CD4-positive, alpha-beta T cell (primary cell): ENCODE data around the gene OR51E2. TPM values are rescaled to one million over a fixed set of nuclear protein-coding genes. Genes with fewer than 3 reads are reported as not detected.

ENCODE experiments used
- ATAC-seq: fragments of 200-7000 bp; cut with Tn5 transposase; one replicate; pipeline ENCODE4 v1.10.0; 2022; ENCODE audit warnings: mild to moderate bottlenecking; ENCODE audit not compliant: poor library complexity
- CTCF ChIA-PET: fragments of 350-600 bp; sonication (Branson Sonifier 250); formaldehyde crosslinking; loops from one replicate; lab custom pipeline; 2021; ENCODE audit warnings: antibody characterized with exemption, inconsistent platforms; lab: Charles Lee
- POLR2A ChIA-PET: fragments of 350-600 bp; sonication (Branson Sonifier 250); formaldehyde crosslinking; loops from one replicate; lab custom pipeline; 2021; ENCODE audit warnings: antibody characterized with exemption, inconsistent platforms; lab: Charles Lee
- DNase-seq, 14 experiments: peaks; one replicate each; pipeline ENCODE4 v3.0.0-alpha.2; 2013 to 2020; ENCODE audit warnings: mixed read lengths in 2 of 14
- H3K27ac ChIP-seq, 2 donors: one replicate each; pipeline versions ENCODE4 v1.5.1 to v1.7.0; 2013; ENCODE audit warnings: low read length in 2 of 2, low read depth in 1 of 2, mild to moderate bottlenecking in 1 of 2
- H3K27me3 ChIP-seq, 2 experiments: 1 replicate in 1 of 2; 2 replicates in 1 of 2; pipeline versions ENCODE4 v1.6.1 to v1.7.0; 2013; ENCODE audit warnings: low read length in 2 of 2, control low read depth in 1 of 2, mild to moderate bottlenecking in 1 of 2, moderate library complexity in 1 of 2; ENCODE audit not compliant: insufficient read depth in 2 of 2, control insufficient read depth in 1 of 2
- H3K36me3 ChIP-seq: one replicate; pipeline ENCODE4 v1.6.1; 2013; ENCODE audit warnings: low read length, control low read depth; ENCODE audit not compliant: insufficient read depth
- H3K4me1 ChIP-seq: one replicate; pipeline ENCODE4 v1.6.1; 2013; ENCODE audit warnings: low read length, control low read depth; ENCODE audit not compliant: insufficient read depth
- H3K4me3 ChIP-seq: one replicate; pipeline ENCODE4 v1.5.1; 2013; ENCODE audit warnings: mild to moderate bottlenecking, low read length, moderate library complexity
- H3K9me3 ChIP-seq, 2 experiments: 1 replicate in 1 of 2; 2 replicates in 1 of 2; pipeline versions ENCODE4 v1.6.1 to v1.7.0; 2013; ENCODE audit warnings: low read length in 2 of 2, mild to moderate bottlenecking in 2 of 2, control low read depth in 1 of 2, moderate library complexity in 1 of 2; ENCODE audit not compliant: control insufficient read depth in 1 of 2, insufficient read depth in 1 of 2
- H3K27ac Mint-ChIP-seq: one replicate; pipeline ENCODE4 v1.8.0; 2020; ENCODE audit warnings: mixed read lengths
- H3K27me3 Mint-ChIP-seq: one replicate; pipeline ENCODE4 v1.8.0; 2021; ENCODE audit warnings: mixed read lengths
- H3K36me3 Mint-ChIP-seq: one replicate; pipeline ENCODE4 v1.8.0; 2021; ENCODE audit warnings: low read depth, mixed read lengths
- H3K4me1 Mint-ChIP-seq: one replicate; pipeline ENCODE4 v1.8.0; 2021; ENCODE audit warnings: low read depth, mixed read lengths
- H3K4me3 Mint-ChIP-seq: one replicate; pipeline ENCODE4 v1.8.0; 2020; ENCODE audit warnings: mild to moderate bottlenecking, mixed read lengths
- H3K9me3 Mint-ChIP-seq: one replicate; pipeline ENCODE4 v1.8.0; 2020; ENCODE audit warnings: mixed read lengths
- CTCF ChIP-seq: fragments of 200-600 bp; IDR thresholded peaks from one replicate; pipeline ENCODE4 v1.8.0; 2022; ENCODE audit warnings: antibody characterized with exemption, mild to moderate bottlenecking
- intact Hi-C, 2 experiments: fragments of 100-400 bp; cut with DNase I in 1 of 2; cut with micrococcal nuclease in 1 of 2; formaldehyde crosslinking; loops; one replicate each; pipeline versions ENCODE4 v1.15.1 to v1.9.0; 2023 to 2025; cut with DNase I, micrococcal nuclease
- total RNA-seq, 174 experiments: library from RNA in 2 of 174; stranded (reverse) in 2 of 174; gene quantifications; one replicate each; pipeline ENCODE4 v1.2.3 and lab custom pipeline; 2021 to 2026

The OR51E2 gene
- total RNA-seq, 2 experiments from 2014 or later, result not detected

- H3K27me3 Mint-ChIP-seq, result peaks cover 38% of the 10 kb centered on the region
- intact Hi-C loops, result loop anchor here in 1 of 2 experiments (5.0 kb wide), 2 partner anchors 453 to 1712 kb away; no protein-coding TSS in a partner anchor
- no peak for DNase-seq
Measured at GRCh38 chr11:4639931-4640330, 57.7 kb downstream of the OR51E2 start.

GRCh38 chr11:4637662-4638047 lies 60.0 kb downstream of the OR51E2 start:
- TF ChIP-seq CTCF, result no peak
- H3K4me1 ChIP-seq, result peaks cover 7% of the 10 kb centered on the region
- ATAC-seq, result no peak
- ChIA-PET CTCF (interaction anchor here (1.0 to 2.2 kb wide), 4 partner anchors 11 to 1716 kb away, joined by 3 to 6 read pairs (median 5); no protein-coding TSS in a partner anchor), POLR2A (interaction anchor here (0.6 kb wide), 1 partner anchor 991 kb away, joined by 3 read pairs; no protein-coding TSS in a partner anchor)
- peaks cover 26% of the 10 kb centered on the region for H3K27me3 Mint-ChIP-seq
- no peak overlapping the region for H3K4me3 ChIP-seq
- no peak overlapping the region for H3K27ac ChIP-seq
- no peaks in the 10 kb centered on the region for H3K36me3 ChIP-seq
- H3K9me3 ChIP-seq, result no peaks in the 10 kb centered on the region
- no peaks in the 10 kb centered on the region for H3K36me3 Mint-ChIP-seq
- no peak overlapping the region for H3K27ac Mint-ChIP-seq
- no peaks in the 10 kb centered on the region for H3K4me1 Mint-ChIP-seq
- no peak overlapping the region for H3K4me3 Mint-ChIP-seq
- DNase-seq, result no peak
- no peaks in the 10 kb centered on the region for H3K9me3 Mint-ChIP-seq
- intact Hi-C loops, result loop anchor here (1.0 to 5.0 kb wide), 4 partner anchors 450 to 1715 kb away; partner anchors contain the start of gene OR52N2 (in 1 of the 2)
- H3K27me3 ChIP-seq, result peaks cover 8 to 9% of the 10 kb centered on the region in 2 experiments

More at GRCh38 chr11:4639931-4640330, 57.7 kb downstream of the OR51E2 start:
- ChIA-PET CTCF (interaction anchor here (0.6 kb wide), 1 partner anchor 1172 kb away, joined by 3 read pairs; no protein-coding TSS in a partner anchor), POLR2A (no interaction called here)
- no peaks in the 10 kb centered on the region for H3K4me1 Mint-ChIP-seq
- peaks cover 8 to 11% of the 10 kb centered on the region in 2 experiments for H3K27me3 ChIP-seq
- no peaks in the 10 kb centered on the region for H3K9me3 Mint-ChIP-seq
- H3K4me3 Mint-ChIP-seq, result no peak overlapping the region
- H3K36me3 ChIP-seq, result no peaks in the 10 kb centered on the region
- no peaks in the 10 kb centered on the region for H3K9me3 ChIP-seq
- no peak overlapping the region for H3K27ac Mint-ChIP-seq
- ATAC-seq, result no peak
- TF ChIP-seq CTCF, result no peak
- no peak overlapping the region for H3K27ac ChIP-seq
- H3K36me3 Mint-ChIP-seq, result no peaks in the 10 kb centered on the region
- no peak overlapping the region for H3K4me3 ChIP-seq
- peaks cover 7% of the 10 kb centered on the region for H3K4me1 ChIP-seq

DNA sequence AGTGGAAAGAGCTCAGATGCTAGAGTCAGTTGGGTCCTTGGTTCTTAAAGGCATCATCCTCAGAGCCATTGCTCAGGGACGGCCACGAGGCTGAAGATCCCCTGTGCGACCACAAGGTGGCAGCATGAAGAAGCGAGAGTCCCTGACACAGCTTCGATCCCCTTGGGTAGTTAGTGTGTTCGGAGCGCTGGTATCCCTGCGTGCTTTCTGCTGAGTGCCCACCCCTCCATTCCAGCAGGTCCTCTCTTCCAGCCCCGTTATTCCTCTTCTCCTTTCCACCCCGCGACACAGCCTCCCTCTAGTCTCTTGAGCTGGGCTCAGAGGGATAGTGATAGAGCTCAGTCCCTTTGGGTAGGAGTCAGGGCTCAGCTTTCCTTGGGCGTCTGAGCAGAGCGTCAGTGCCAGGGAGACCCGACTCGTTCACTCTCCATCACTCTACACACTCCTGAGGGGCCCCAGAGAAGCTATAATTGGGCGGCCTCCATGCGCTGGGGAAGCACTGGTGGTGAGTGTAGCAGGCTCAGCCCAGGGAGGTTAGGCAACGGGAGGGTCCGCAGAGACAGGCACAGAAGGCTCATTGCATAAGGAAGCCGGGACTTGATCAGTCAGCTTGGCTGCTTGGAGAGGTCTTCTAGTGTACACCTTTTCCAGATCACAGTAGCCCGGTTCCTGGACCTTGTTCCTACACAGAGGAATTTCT lies 60.5 kb downstream of the OR51E2 start, which contains the start of gene OR51D1:
Gene OR51D1 (plus strand): TSS at position 516 of the 700 bp plus-strand sequence. CDS start 2,314 bp downstream, outside the sequence.
- Histone ChIP-seq H3K4me1 (peaks cover 7% of the 10 kb centered on the region), H3K4me3 (no peak within 1 kb of the TSS), H3K9me3 (no peaks in the 10 kb centered on the region), H3K27me3 (peaks cover 4 to 7% of the 10 kb centered on the region in 2 experiments), H3K27ac (no peak within 1 kb of the TSS), H3K36me3 (no peaks in the 10 kb centered on the region)
- ChIA-PET POLR2A (interaction anchor here (0.6 to 1.5 kb wide), 3 partner anchors 10 to 991 kb away, joined by 3 to 4 read pairs (median 3); partner anchors contain the start of gene TRIM68), CTCF (interaction anchor here (0.8 to 2.2 kb wide), 5 partner anchors 10 to 1716 kb away, joined by 3 to 6 read pairs (median 5); no protein-coding TSS in a partner anchor)
- H3K36me3 Mint-ChIP-seq, result no peaks in the 10 kb centered on the region
- peaks cover 24% of the 10 kb centered on the region for H3K27me3 Mint-ChIP-seq
- H3K9me3 Mint-ChIP-seq, result no peaks in the 10 kb centered on the region
- no peak within 1 kb of the TSS for H3K27ac Mint-ChIP-seq
- TF ChIP-seq CTCF, result peak; percentile 87
- ATAC-seq (peak; percentile 86), DNase-seq (peak; percentile 47 to 80 (median 57))
- intact Hi-C loops, result loop anchor here (1.0 to 5.0 kb wide), 4 partner anchors 450 to 1716 kb away; partner anchors contain the start of gene OR52N2 (in 1 of the 2)
- no peaks in the 10 kb centered on the region for H3K4me1 Mint-ChIP-seq
- H3K4me3 Mint-ChIP-seq, result no peak within 1 kb of the TSS
